ENCODE measurements around the gene UGGT2. TPM values are rescaled to one million over a fixed set of nuclear protein-coding genes. Genes with fewer than 3 reads are reported as not detected.
A peak's percentile ranks its signal among the peaks of the same experiment; 100 is the strongest.

UGGT2 gene
- total and polyA plus RNA-seq, 2 of the 13 experiments (the other 11 are each of a cell fraction or from before 2014, with no cell fraction given), result 13.2 to 27.1 TPM

GRCh38 chr13:96020155-96020575, 33.0 kb downstream of the UGGT2 start (continued):
- no peak for TF ChIP-seq ZBTB10 (CRISPR knock-in tag; IDR thresholded peaks at IDR 0.05; ENCODE audit: borderline replicate concordance)
- no peak for TF ChIP-seq ZSCAN25 (CRISPR knock-in tag; IDR thresholded peaks at IDR 0.05)
- TF ChIP-seq, protein P1, sequence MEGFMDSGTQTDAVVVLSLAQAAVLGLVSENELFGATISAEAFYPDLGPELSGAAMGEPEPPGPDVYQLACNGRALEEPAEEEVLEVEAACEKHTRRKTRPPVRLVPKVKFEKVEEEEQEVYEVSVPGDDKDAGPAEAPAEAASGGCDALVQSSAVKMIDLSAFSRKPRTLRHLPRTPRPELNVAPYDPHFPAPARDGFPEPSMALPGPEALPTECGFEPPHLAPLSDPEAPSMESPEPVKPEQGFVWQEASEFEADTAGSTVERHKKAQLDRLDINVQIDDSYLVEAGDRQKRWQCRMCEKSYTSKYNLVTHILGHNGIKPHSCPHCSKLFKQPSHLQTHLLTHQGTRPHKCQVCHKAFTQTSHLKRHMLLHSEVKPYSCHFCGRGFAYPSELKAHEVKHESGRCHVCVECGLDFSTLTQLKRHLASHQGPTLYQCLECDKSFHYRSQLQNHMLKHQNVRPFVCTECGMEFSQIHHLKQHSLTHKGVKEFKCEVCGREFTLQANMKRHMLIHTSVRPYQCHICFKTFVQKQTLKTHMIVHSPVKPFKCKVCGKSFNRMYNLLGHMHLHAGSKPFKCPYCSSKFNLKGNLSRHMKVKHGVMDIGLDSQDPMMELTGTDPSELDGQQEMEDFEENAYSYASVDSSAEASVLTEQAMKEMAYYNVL (CRISPR knock-in tag; IDR thresholded peaks at IDR 0.05; ENCODE audit: borderline replicate concordance), result no peak
- TF ChIP-seq CSRNP2 (CRISPR knock-in tag; conservative IDR thresholded peaks at IDR 0.05; ENCODE audit: low read depth), result no peak
- TF ChIP-seq RFXANK (CRISPR knock-in tag; IDR thresholded peaks at IDR 0.05), result no peak
- no peak for TF ChIP-seq AFF4 (CRISPR knock-in tag; IDR thresholded peaks at IDR 0.05)
- no peak for TF ChIP-seq SNAI1 (CRISPR knock-in tag; IDR thresholded peaks at IDR 0.05; ENCODE audit: borderline replicate concordance)
- TF ChIP-seq SMC3 (IDR thresholded peaks at IDR 0.05; ENCODE audit: low read length), result peak; percentile 80
- TF ChIP-seq STAG1 (CRISPR knock-in tag; IDR thresholded peaks at IDR 0.05), result peak; percentile 77
- peak; percentile 74 for TF ChIP-seq RAD21 (CRISPR knock-in tag; IDR thresholded peaks at IDR 0.05)
- no peak for TF ChIP-seq ZMAT5 (CRISPR knock-in tag; IDR thresholded peaks at IDR 0.05; ENCODE audit: borderline replicate concordance, low read depth)
- 0 out of 2 replicates have a peak, but pooled peaks have one; percentile 35 for TF ChIP-seq MIXL1 (CRISPR knock-in tag; IDR thresholded peaks at IDR 0.05)
- TF ChIP-seq GFI1 (CRISPR knock-in tag; IDR thresholded peaks at IDR 0.05; ENCODE audit: borderline replicate concordance), result no peak
- no peak for TF ChIP-seq MZF1 (CRISPR knock-in tag; IDR thresholded peaks at IDR 0.05; ENCODE audit: borderline replicate concordance)
- TF ChIP-seq ZNF644 (CRISPR knock-in tag; IDR thresholded peaks at IDR 0.05; ENCODE audit: low read depth), result no peak
- TF ChIP-seq, protein P2, sequence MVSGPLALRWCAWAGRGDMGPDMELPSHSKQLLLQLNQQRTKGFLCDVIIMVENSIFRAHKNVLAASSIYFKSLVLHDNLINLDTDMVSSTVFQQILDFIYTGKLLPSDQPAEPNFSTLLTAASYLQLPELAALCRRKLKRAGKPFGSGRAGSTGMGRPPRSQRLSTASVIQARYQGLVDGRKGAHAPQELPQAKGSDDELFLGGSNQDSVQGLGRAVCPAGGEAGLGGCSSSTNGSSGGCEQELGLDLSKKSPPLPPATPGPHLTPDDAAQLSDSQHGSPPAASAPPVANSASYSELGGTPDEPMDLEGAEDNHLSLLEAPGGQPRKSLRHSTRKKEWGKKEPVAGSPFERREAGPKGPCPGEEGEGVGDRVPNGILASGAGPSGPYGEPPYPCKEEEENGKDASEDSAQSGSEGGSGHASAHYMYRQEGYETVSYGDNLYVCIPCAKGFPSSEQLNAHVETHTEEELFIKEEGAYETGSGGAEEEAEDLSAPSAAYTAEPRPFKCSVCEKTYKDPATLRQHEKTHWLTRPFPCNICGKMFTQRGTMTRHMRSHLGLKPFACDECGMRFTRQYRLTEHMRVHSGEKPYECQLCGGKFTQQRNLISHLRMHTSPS (CRISPR knock-in tag; IDR thresholded peaks at IDR 0.05; ENCODE audit: low read depth), result no peak
